Endothelial cell of umbilical vein (primary cell): ENCODE measurements around the gene ZBTB20. TPM values are rescaled to one million over a fixed set of nuclear protein-coding genes. Genes with fewer than 3 reads are reported as not detected.
"Not testable (repeated sequence)": the region's sequence is repeated elsewhere in the genome, so short reads cannot be mapped to it uniquely, and the experiment has no call there.

ENCODE experiments used
- BruUV-seq: library from RNA; stranded (reverse); fragments of 400-500 nt; replicated peaks from 2 replicates; lab custom pipeline; 2021; lab: Mats Ljungman, UMichigan
- CTCF ChIA-PET: fragments of 300-600, 350-600 bp; sonication (Branson Sonifier 250); formaldehyde crosslinking; loops from one replicate; lab custom pipeline; 2021; ENCODE audit warnings: antibody characterized with exemption, inconsistent platforms; lab: Charles Lee
- POLR2A ChIA-PET: fragments of 300-600, 350-600 bp; sonication (Branson Sonifier 250); formaldehyde crosslinking; loops from one replicate; lab custom pipeline; 2021; ENCODE audit warnings: antibody characterized with exemption, inconsistent platforms; lab: Charles Lee
- DNase-seq: peaks from one replicate; pipeline ENCODE4 v3.0.0-alpha.2; 2011; ENCODE audit warnings: low read depth, low spot score
- FAIRE-seq: peaks from 2 replicates; lab custom pipeline; 2011; peaks lifted over from hg19 to GRCh38; lab: Jason Lieb, UNC
- H2AFZ ChIP-seq: 2 replicates; pipeline ENCODE4 v1.6.0; 2012; ENCODE audit warnings: low read depth, low read length, control low read depth, inconsistent platforms
- H3K27ac ChIP-seq: 2 replicates; pipeline ENCODE4 v1.5.1; 2011; ENCODE audit warnings: low read depth, mild to moderate bottlenecking, control low read depth, low read length, moderate library complexity; ENCODE audit not compliant: insufficient read depth
- H3K27me3 ChIP-seq, 2 experiments: 2 replicates each; pipeline versions ENCODE4 v1.6.0 to v1.6.1; 2011; ENCODE audit warnings: low read length in 2 of 2, mixed read lengths in 1 of 2; ENCODE audit not compliant: control insufficient read depth in 2 of 2, insufficient read depth in 2 of 2
- H3K36me3 ChIP-seq, 2 experiments: 2 replicates in 1 of 2; 3 replicates in 1 of 2; pipeline ENCODE4 v1.5.1; 2011; ENCODE audit warnings: low read length in 2 of 2, mild to moderate bottlenecking in 1 of 2, moderate library complexity in 1 of 2; ENCODE audit not compliant: control insufficient read depth in 2 of 2, insufficient read depth in 2 of 2; ENCODE audit errors: extremely low read depth in 1 of 2
- H3K4me1 ChIP-seq: 3 replicates; pipeline ENCODE4 v1.5.1; 2011; ENCODE audit warnings: mild to moderate bottlenecking, low read length; ENCODE audit not compliant: control insufficient read depth, insufficient read depth; ENCODE audit errors: extremely low read depth
- H3K4me2 ChIP-seq: 2 replicates; pipeline ENCODE4 v1.6.1; 2011; ENCODE audit warnings: low read length, control low read depth, mixed read lengths; ENCODE audit not compliant: insufficient read depth
- H3K4me3 ChIP-seq, 3 experiments: fragments of 200-600 bp in 1 of 3; sonication (generic), shearing (Covaris generic) in 1 of 3; replicated peaks in 1 of 3; 2 replicates each; pipeline ENCODE4 v1.5.1; 2011 to 2016; ENCODE audit warnings: control low read depth in 3 of 3, low read length in 3 of 3, mild to moderate bottlenecking in 2 of 3, inconsistent platforms in 1 of 3, low read depth in 1 of 3, moderate library complexity in 1 of 3; ENCODE audit not compliant: insufficient read depth in 1 of 3
- H3K79me2 ChIP-seq: 2 replicates; pipeline ENCODE4 v1.6.0; 2012; ENCODE audit warnings: low read length, inconsistent platforms; ENCODE audit not compliant: control insufficient read depth, insufficient read depth
- H3K9ac ChIP-seq: replicated peaks from 2 replicates; pipeline ENCODE3; 2011; ENCODE audit warnings: low read length, control low read depth; ENCODE audit not compliant: insufficient read depth; ENCODE audit errors: extremely low read depth
- H3K9me1 ChIP-seq: replicated peaks from 3 replicates; pipeline ENCODE4 v1.6.0; 2011; ENCODE audit warnings: mild to moderate bottlenecking, low read length; ENCODE audit not compliant: control insufficient read depth, insufficient read depth; ENCODE audit errors: extremely low read depth
- H3K9me3 ChIP-seq: replicated peaks from 2 replicates; pipeline ENCODE4 v1.5.1; 2012; ENCODE audit warnings: low read length, inconsistent platforms; ENCODE audit not compliant: control insufficient read depth, insufficient read depth
- H4K20me1 ChIP-seq: replicated peaks from 2 replicates; pipeline ENCODE3; 2011; ENCODE audit warnings: mild to moderate bottlenecking, low read length; ENCODE audit not compliant: control insufficient read depth, insufficient read depth; ENCODE audit errors: extremely low read depth
- CTCF ChIP-seq, 2 donors: IDR thresholded peaks; 1 replicate in 1 of 2; 2 replicates in 1 of 2; pipeline ENCODE4 v1.5.1; 2011; ENCODE audit warnings: low read length in 2 of 2, mild to moderate bottlenecking in 2 of 2, moderate library complexity in 2 of 2, control low read depth in 1 of 2, inconsistent platforms in 1 of 2, low read depth in 1 of 2; ENCODE audit not compliant: insufficient read depth in 1 of 2; ENCODE audit errors: extremely low read depth in 1 of 2
- MYC ChIP-seq: IDR thresholded peaks from one replicate; pipeline ENCODE4 v1.6.1; 2011; ENCODE audit warnings: mild to moderate bottlenecking, low read depth, low read length
- dilution Hi-C: fragments of 300-500 bp; cut with MboI; formaldehyde crosslinking; loops from one replicate; pipeline ENCODE4 v1.15.0; 2019; ENCODE audit warnings: low sequenced_read_pairs; ENCODE audit not compliant: extremely low pct_ligation_motif_present
- intact Hi-C: fragments of 100-400 bp; cut with micrococcal nuclease; formaldehyde crosslinking; loops from one replicate; pipeline ENCODE4 v1.10.0; 2022
- polyA plus RNA-seq, 4 experiments: library from polyadenylated mRNA; depleted of rRNA in 3 of 4; stranded (reverse) in 3 of 4; unstranded in 1 of 4; fragments of >200 nt; gene quantifications; 2 replicates each; pipeline versions ENCODE4 v1.2.1 to v1.2.3, GENCODE V29; 2011 to 2012; ENCODE audit warnings: missing spikeins in 1 of 4
- total RNA-seq: library from RNA; stranded (reverse); gene quantifications from 2 replicates; pipeline ENCODE4 v1.2.3, GENCODE V29; 2021

Gene ZBTB20
- total and polyA plus RNA-seq, 2 donors (not counting 3 experiments of a cell fraction or from before 2014, with no cell fraction given), result 2.1 to 20.5 TPM

GRCh38 chr3:114823061-114823460, 324.0 kb downstream of the ZBTB20 start:
- Histone ChIP-seq H3K79me2 (no peaks in the 10 kb centered on the region), H3K4me3 (no peak overlapping the region), H3K9me1 (no peaks in the 10 kb centered on the region), H3K9ac (no peak overlapping the region), H3K4me2 (no peak overlapping the region), H4K20me1 (peaks cover 2% of the 10 kb centered on the region), H3K4me1 (no peaks in the 10 kb centered on the region), H2AFZ (no peak overlapping the region), H3K9me3 (no peaks in the 10 kb centered on the region), H3K27ac (no peak overlapping the region), H3K36me3 (no peaks in the 10 kb centered on the region), H3K27me3 (no peaks in the 10 kb centered on the region)
- POLR2A ChIA-PET, result no interaction called here
- DNase-seq (no peak), FAIRE-seq (no peak)
- BruUV-seq, result no TSS peak
- TF ChIP-seq CTCF (IDR thresholded peaks at IDR 0.05; ENCODE audit: extremely low read depth in 1 of 2, insufficient read depth in 1 of 2, low read depth in 1 of 2, low read length in 2 of 2), result no peak
- CTCF ChIA-PET, result no interaction called here
- intact Hi-C loops (no loop called here), dilution Hi-C loops (no loop called here)

GRCh38 chr3:114816052-114816451, 331.0 kb downstream of the ZBTB20 start:
- no TSS peak for BruUV-seq
- CTCF ChIA-PET, result interaction anchor here (0.8 to 1.3 kb wide), 2 partner anchors 10 to 11 kb away, joined by 3 to 4 read pairs; no protein-coding TSS in a partner anchor

GRCh38 chr3:114812541-114813238, 334.4 kb downstream of the ZBTB20 start:
- H3K36me3 ChIP-seq, dilution Hi-C loops, H2AFZ ChIP-seq, H3K9me1 ChIP-seq, H3K9me3 ChIP-seq, H3K27me3 ChIP-seq, H3K9ac ChIP-seq, H3K4me2 ChIP-seq, H3K79me2 ChIP-seq, FAIRE-seq, DNase-seq, intact Hi-C loops, H3K27ac ChIP-seq, H3K4me3 ChIP-seq, H4K20me1 ChIP-seq, POLR2A ChIA-PET, H3K4me1 ChIP-seq, BruUV-seq: not testable (repeated sequence)
- CTCF ChIA-PET, result interaction anchor here (1.5 kb wide), 1 partner anchor 11 kb away, joined by 3 read pairs; no protein-coding TSS in a partner anchor

More at GRCh38 chr3:114816052-114816451, 331.0 kb downstream of the ZBTB20 start:
- FAIRE-seq (no peak), DNase-seq (no peak)
- Histone ChIP-seq H4K20me1 (no peaks in the 10 kb centered on the region), H3K36me3 (no peaks in the 10 kb centered on the region), H3K27ac (no peak overlapping the region), H3K27me3 (no peaks in the 10 kb centered on the region), H3K79me2 (no peaks in the 10 kb centered on the region), H3K9me1 (no peaks in the 10 kb centered on the region), H3K9me3 (no peaks in the 10 kb centered on the region), H3K4me1 (no peaks in the 10 kb centered on the region), H3K9ac (no peak overlapping the region), H3K4me2 (no peak overlapping the region), H2AFZ (no peak overlapping the region), H3K4me3 (no peak overlapping the region)
- dilution Hi-C loops, result no loop called here
- POLR2A ChIA-PET, result no interaction called here
- no peak for TF ChIP-seq MYC
- intact Hi-C loops, result no loop called here
